HepG2 (cell line): Measurements from ENCODE around the gene ROBO3. TPM values are rescaled to one million over a fixed set of nuclear protein-coding genes. Genes with fewer than 3 reads are reported as not detected.

ENCODE experiments used
- ATAC-seq: fragments of 200-7000 bp; cut with Tn5 transposase; 3 replicates; pipeline ENCODE4 v1.9.1; 2020; ENCODE audit warnings: mild to moderate bottlenecking, moderate library complexity
- BruUV-seq: library from RNA; stranded (reverse); fragments of 400-500 nt; replicated peaks from 2 replicates; lab custom pipeline; 2021; lab: Mats Ljungman, UMichigan
- CTCF ChIA-PET: fragments of 300-600 bp; formaldehyde crosslinking; extraction: SDS; loops from one replicate; lab custom pipeline; 2021; ENCODE audit warnings: low total read pairs, inconsistent platforms, low intra/inter-chr PET ratio; lab: Yijun Ruan, JAX
- POLR2A ChIA-PET: fragments of 350-600 bp; sonication (Branson Sonifier 250); formaldehyde crosslinking; loops from one replicate; lab custom pipeline; 2020; ENCODE audit warnings: antibody characterized with exemption, inconsistent platforms; lab: Yijun Ruan, JAX
- DNase-seq: peaks from one replicate; pipeline ENCODE4 v3.0.0-alpha.2; 2015; ENCODE audit warnings: low spot score
- FAIRE-seq: peaks from 3 replicates; lab custom pipeline; 2011; peaks lifted over from hg19 to GRCh38; lab: Jason Lieb, UNC
- H2AFZ ChIP-seq: one replicate; pipeline ENCODE4 v1.6.1; 2011; ENCODE audit warnings: low read length, inconsistent platforms
- H3K27ac ChIP-seq: fragments of 300-600 bp; 3 replicates; pipeline ENCODE4 v1.8.0; 2011; ENCODE audit warnings: mixed run types, mild to moderate bottlenecking, mixed read lengths, low read length, inconsistent platforms; ENCODE audit not compliant: insufficient read depth; ENCODE audit errors: extremely low read length
- H3K27me3 ChIP-seq, 2 experiments: fragments of 200-600 bp in 1 of 2; 2 replicates in 1 of 2; 3 replicates in 1 of 2; pipeline versions ENCODE4 v1.6.0 to v1.8.0; 2011; ENCODE audit warnings: low read length in 2 of 2, mild to moderate bottlenecking in 2 of 2, moderate library complexity in 2 of 2, inconsistent platforms in 1 of 2; ENCODE audit not compliant: insufficient read depth in 2 of 2, control insufficient read depth in 1 of 2
- H3K36me3 ChIP-seq, 2 experiments: fragments of 200-600 bp in 1 of 2; replicated peaks in 1 of 2; 2 replicates in 1 of 2; 3 replicates in 1 of 2; pipeline versions ENCODE4 v1.5.1 to v1.8.0; 2011; ENCODE audit warnings: low read length in 2 of 2, inconsistent platforms in 1 of 2; ENCODE audit not compliant: insufficient read depth in 2 of 2, control insufficient read depth in 1 of 2
- H3K4me1 ChIP-seq: 2 replicates; pipeline ENCODE4 v1.5.1; 2012; ENCODE audit warnings: low read length, inconsistent platforms; ENCODE audit not compliant: insufficient read depth
- H3K4me2 ChIP-seq: 2 replicates; pipeline ENCODE4 v1.6.0; 2011; ENCODE audit warnings: low read depth, low read length, inconsistent platforms
- H3K4me3 ChIP-seq, 3 experiments: fragments of 200-600 bp in 1 of 3; sonication (generic), shearing (Covaris generic) in 1 of 3; replicated peaks in 1 of 3; 2 replicates each; pipeline ENCODE4 v1.5.1; 2011 to 2016; ENCODE audit warnings: low read length in 3 of 3, inconsistent platforms in 2 of 3, low read depth in 2 of 3, mild to moderate bottlenecking in 2 of 3, control low read depth in 1 of 3, mixed read lengths in 1 of 3; ENCODE audit not compliant: insufficient read depth in 1 of 3
- H3K79me2 ChIP-seq: one replicate; pipeline ENCODE4 v1.6.1; 2011; ENCODE audit warnings: low read length, inconsistent platforms; ENCODE audit not compliant: insufficient read depth
- H3K9ac ChIP-seq: 2 replicates; pipeline ENCODE4 v1.6.0; 2011; ENCODE audit warnings: mild to moderate bottlenecking, low read depth, low read length, inconsistent platforms; ENCODE audit not compliant: insufficient read depth
- H3K9me3 ChIP-seq: 2 replicates; pipeline ENCODE4 v1.5.1; 2012; ENCODE audit warnings: mild to moderate bottlenecking, low read length
- H4K20me1 ChIP-seq: 2 replicates; pipeline ENCODE4 v1.6.0; 2011; ENCODE audit warnings: inconsistent platforms, mild to moderate bottlenecking, low read length, moderate library complexity; ENCODE audit not compliant: insufficient read depth
- ARNTL ChIP-seq: sonication (generic); formaldehyde crosslinking; IDR thresholded peaks from 2 replicates; pipeline ENCODE4 v1.4.0; 2020; ENCODE audit warnings: mild to moderate bottlenecking, missing genetic modification reagents
- ATAD3A ChIP-seq: sonication (generic); formaldehyde crosslinking; IDR thresholded peaks from 2 replicates; pipeline ENCODE4 v1.4.0; 2020; ENCODE audit warnings: missing genetic modification reagents
- FOXK2 ChIP-seq: fragments of 450-650 bp; IDR thresholded peaks from 2 replicates; pipeline ENCODE4 v1.6.1; 2016
- NRL ChIP-seq: sonication (generic); formaldehyde crosslinking; IDR thresholded peaks from 2 replicates; pipeline ENCODE4 v1.5.0; 2020; ENCODE audit warnings: missing genetic modification reagents, mild to moderate bottlenecking, moderate library complexity, borderline replicate concordance
- POLR2AphosphoS5 ChIP-seq: IDR thresholded peaks from 2 replicates; pipeline ENCODE4 v1.6.1; 2012; ENCODE audit warnings: low read depth, low read length
- RBFOX2 ChIP-seq: fragments of 200-400 bp; formaldehyde crosslinking; IDR thresholded peaks from 2 replicates; pipeline ENCODE4 v1.6.1; 2017; ENCODE audit warnings: low read depth, mild to moderate bottlenecking, low read length
- RFX3 ChIP-seq: IDR thresholded peaks from 2 replicates; pipeline ENCODE4 v1.6.1; 2016; ENCODE audit warnings: missing biosample characterization, missing genetic modification reagents
- ZNF260 ChIP-seq: sonication (generic); formaldehyde crosslinking; IDR thresholded peaks from 2 replicates; pipeline ENCODE4 v1.4.0; 2020; ENCODE audit warnings: missing genetic modification reagents, low read depth, mild to moderate bottlenecking, borderline replicate concordance
- ZNF296 ChIP-seq: sonication (generic); formaldehyde crosslinking; conservative IDR thresholded peaks from 2 replicates; pipeline ENCODE4 v1.5.0; 2020; ENCODE audit warnings: mild to moderate bottlenecking, missing genetic modification reagents
- ZNF367 ChIP-seq: sonication (generic); formaldehyde crosslinking; IDR thresholded peaks from 2 replicates; pipeline ENCODE4 v1.4.0; 2020; ENCODE audit warnings: missing genetic modification reagents, borderline replicate concordance
- ZNF552 ChIP-seq: sonication (generic); formaldehyde crosslinking; IDR thresholded peaks from 2 replicates; pipeline ENCODE4 v1.9.0; 2022; ENCODE audit warnings: missing genetic modification reagents, mild to moderate bottlenecking, borderline replicate concordance
- ZNF616 ChIP-seq: sonication (generic); formaldehyde crosslinking; IDR thresholded peaks from 2 replicates; pipeline ENCODE4 v1.5.0; 2020; ENCODE audit warnings: low read depth, mild to moderate bottlenecking, missing genetic modification reagents
- ZNF670 ChIP-seq: sonication (generic); formaldehyde crosslinking; IDR thresholded peaks from 2 replicates; pipeline ENCODE4 v1.8.0; 2022; ENCODE audit warnings: mild to moderate bottlenecking, missing genetic modification reagents, borderline replicate concordance
- ZNF775 ChIP-seq: sonication (generic); formaldehyde crosslinking; IDR thresholded peaks from 2 replicates; pipeline ENCODE4 v1.4.0; 2020; ENCODE audit warnings: missing genetic modification reagents, mild to moderate bottlenecking, moderate library complexity, borderline replicate concordance
- WGBS: methylation state at CpG from one replicate; pipeline ENCODE4 v1.1.6; 2017; ENCODE audit warnings: low lambda C conversion rate; 5-methylcytosine and 5-hydroxymethylcytosine counted together
- in situ Hi-C: cut with HindIII; loops from 2 replicates; pipeline ENCODE4 v1.10.0; 2017; ENCODE audit warnings: low pct_unique_long_range_greater_than_20kb; ENCODE audit not compliant: extremely low pct_ligation_motif_present
- intact Hi-C: fragments of 100-400 bp; cut with micrococcal nuclease; formaldehyde crosslinking; loops from one replicate; pipeline ENCODE4 v1.10.0; 2022; ENCODE audit not compliant: unreplicated experiment
- polyA plus RNA-seq, 8 experiments: library from polyadenylated mRNA; depleted of rRNA in 3 of 8; stranded (reverse) in 7 of 8; unstranded in 1 of 8; fragments of >200 nt; fragmentation: Illumina TruSeq in 4 of 8; extraction: Trizol in 4 of 8; gene quantifications; 2 replicates each; pipeline versions ENCODE4 v1.2.1 to v1.2.3, GENCODE V29; 2011 to 2016; ENCODE audit warnings: low read depth in 4 of 8, missing spikeins in 1 of 8, mixed read lengths in 1 of 8; ENCODE audit not compliant: insufficient read depth in 1 of 8
- total RNA-seq, 5 experiments: library from RNA; depleted of rRNA; stranded (reverse); fragments of >200 nt; fragmentation: Illumina TruSeq; extraction: Trizol; gene quantifications; 2 replicates each; pipeline ENCODE4 v1.2.3, GENCODE V29; 2016; ENCODE audit warnings: low read depth in 1 of 5
- TF ChIP-seq, protein P1 (sequence below): conservative IDR thresholded peaks from 2 replicates; pipeline ENCODE4 v1.6.1; 2018; ENCODE audit warnings: missing genetic modification reagents
- TF ChIP-seq, protein P2 (sequence below): sonication (generic); formaldehyde crosslinking; IDR thresholded peaks from 2 replicates; pipeline ENCODE4 v1.8.0; 2022; ENCODE audit warnings: mild to moderate bottlenecking, missing genetic modification reagents, moderate library complexity
- TF ChIP-seq, protein P3 (sequence below): sonication (generic); formaldehyde crosslinking; IDR thresholded peaks from 2 replicates; pipeline ENCODE4 v1.8.0; 2022; ENCODE audit warnings: low read depth, missing genetic modification reagents

Gene ROBO3
- total and polyA plus RNA-seq, 2 of the 13 experiments (the other 11 are each of a cell fraction or from before 2014, with no cell fraction given): 0.07 to 2.4 TPM

DNA sequence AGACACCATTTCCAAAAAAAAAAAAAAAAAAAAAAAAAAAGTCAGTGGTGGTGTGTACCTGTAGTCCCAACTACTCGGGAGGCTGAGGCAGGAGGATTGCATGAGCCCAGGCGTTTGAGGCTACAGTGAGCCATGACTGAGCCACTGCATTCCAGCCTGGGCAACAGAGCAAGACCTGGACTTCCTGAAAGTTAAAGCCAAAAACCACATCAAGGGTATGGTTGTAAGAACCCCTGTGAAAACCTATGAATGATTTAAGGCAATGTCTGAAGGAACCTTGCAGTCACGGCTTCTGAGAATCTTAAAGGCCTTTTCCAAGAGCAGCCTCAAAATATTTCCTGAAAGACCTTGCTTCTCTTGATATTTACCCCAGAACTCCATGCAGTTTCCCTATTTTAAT, 34.5 kb upstream of the ROBO3 start:
- ChIA-PET CTCF (no interaction called here), POLR2A (no interaction called here)
- DNase-seq: no peak
- no peaks in the 10 kb centered on the region for H4K20me1 ChIP-seq
- H2AFZ ChIP-seq: no peak overlapping the region
- no peak for FAIRE-seq
- no peaks in the 10 kb centered on the region for H3K79me2 ChIP-seq
- H3K27ac ChIP-seq: no peak overlapping the region
- in situ Hi-C loops (no loop called here), intact Hi-C loops (no loop called here)
- no peak for ATAC-seq
- H3K4me3 ChIP-seq: no peak overlapping the region
- no TSS peak for BruUV-seq
- H3K4me2 ChIP-seq: no peak overlapping the region
- no peak overlapping the region for H3K9ac ChIP-seq
- peaks cover 0 to 15% of the 10 kb centered on the region in 2 experiments; a peak in 3 of 5 replicates for H3K27me3 ChIP-seq
- WGBS: 9% methylated on average over 3 of the region's 3 CpGs
- no peaks in the 10 kb centered on the region for H3K9me3 ChIP-seq
- no peak for TF ChIP-seq ZNF260 (CRISPR knock-in tag)
- no peak for TF ChIP-seq RFX3 (CRISPR knock-in tag)
- no peak for TF ChIP-seq ZNF616 (CRISPR knock-in tag)
- TF ChIP-seq ZNF367 (CRISPR knock-in tag): no peak
- no peaks in the 10 kb centered on the region for H3K4me1 ChIP-seq
- H3K36me3 ChIP-seq: no peaks in the 10 kb centered on the region

DNA sequence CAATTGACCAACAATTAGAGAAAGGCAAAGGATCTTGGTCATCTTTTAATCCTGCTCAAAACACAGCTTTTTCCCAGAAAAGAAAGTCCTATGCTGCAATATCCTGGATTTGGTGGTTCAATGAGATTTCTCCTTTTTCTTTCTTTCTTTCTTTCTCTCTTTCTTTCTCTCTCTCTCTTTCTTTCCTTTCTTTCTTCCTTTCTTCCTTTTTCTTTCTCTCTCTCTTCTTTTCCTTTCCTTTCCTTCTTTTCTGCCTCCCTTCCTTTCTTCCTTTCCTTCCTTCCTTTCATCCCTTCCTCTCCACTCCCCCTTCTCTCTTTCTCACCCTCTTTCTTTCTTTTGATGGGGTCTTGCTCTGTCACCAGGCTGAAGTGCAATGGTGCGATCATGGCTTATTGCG, 33.3 kb upstream of the ROBO3 start:
- intact Hi-C loops (no loop called here), in situ Hi-C loops (no loop called here)
- Histone ChIP-seq H2AFZ (no peak overlapping the region), H3K79me2 (no peaks in the 10 kb centered on the region), H3K4me3 (no peak overlapping the region), H3K36me3 (no peaks in the 10 kb centered on the region), H3K9me3 (no peaks in the 10 kb centered on the region), H3K4me1 (peaks cover 6% of the 10 kb centered on the region), H3K4me2 (no peak overlapping the region), H4K20me1 (no peaks in the 10 kb centered on the region), H3K9ac (no peak overlapping the region), H3K27me3 (peaks cover 0 to 15% of the 10 kb centered on the region in 2 experiments; a peak in 3 of 5 replicates), H3K27ac (no peak overlapping the region)
- FAIRE-seq (no peak), DNase-seq (no peak), ATAC-seq (no peak)
- ChIA-PET CTCF (no interaction called here), POLR2A (no interaction called here)
- BruUV-seq: no TSS peak
- WGBS: 50% methylated on average over 2 of the region's 2 CpGs
- TF ChIP-seq, protein P1, sequence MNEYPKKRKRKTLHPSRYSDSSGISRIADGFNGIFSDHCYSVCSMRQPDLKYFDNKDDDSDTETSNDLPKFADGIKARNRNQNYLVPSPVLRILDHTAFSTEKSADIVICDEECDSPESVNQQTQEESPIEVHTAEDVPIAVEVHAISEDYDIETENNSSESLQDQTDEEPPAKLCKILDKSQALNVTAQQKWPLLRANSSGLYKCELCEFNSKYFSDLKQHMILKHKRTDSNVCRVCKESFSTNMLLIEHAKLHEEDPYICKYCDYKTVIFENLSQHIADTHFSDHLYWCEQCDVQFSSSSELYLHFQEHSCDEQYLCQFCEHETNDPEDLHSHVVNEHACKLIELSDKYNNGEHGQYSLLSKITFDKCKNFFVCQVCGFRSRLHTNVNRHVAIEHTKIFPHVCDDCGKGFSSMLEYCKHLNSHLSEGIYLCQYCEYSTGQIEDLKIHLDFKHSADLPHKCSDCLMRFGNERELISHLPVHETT (CRISPR knock-in tag): no peak
- no peak for TF ChIP-seq ZNF775 (CRISPR knock-in tag)
- TF ChIP-seq FOXK2: no peak
- TF ChIP-seq ATAD3A (CRISPR knock-in tag): no peak
- TF ChIP-seq POLR2AphosphoS5: no peak
- TF ChIP-seq ARNTL (CRISPR knock-in tag): no peak
- no peak for TF ChIP-seq NRL (CRISPR knock-in tag)
- no peak for TF ChIP-seq ZNF670 (CRISPR knock-in tag)
- TF ChIP-seq, protein P2, sequence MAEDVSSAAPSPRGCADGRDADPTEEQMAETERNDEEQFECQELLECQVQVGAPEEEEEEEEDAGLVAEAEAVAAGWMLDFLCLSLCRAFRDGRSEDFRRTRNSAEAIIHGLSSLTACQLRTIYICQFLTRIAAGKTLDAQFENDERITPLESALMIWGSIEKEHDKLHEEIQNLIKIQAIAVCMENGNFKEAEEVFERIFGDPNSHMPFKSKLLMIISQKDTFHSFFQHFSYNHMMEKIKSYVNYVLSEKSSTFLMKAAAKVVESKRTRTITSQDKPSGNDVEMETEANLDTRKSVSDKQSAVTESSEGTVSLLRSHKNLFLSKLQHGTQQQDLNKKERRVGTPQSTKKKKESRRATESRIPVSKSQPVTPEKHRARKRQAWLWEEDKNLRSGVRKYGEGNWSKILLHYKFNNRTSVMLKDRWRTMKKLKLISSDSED (CRISPR knock-in tag): no peak
- TF ChIP-seq ZNF552 (CRISPR knock-in tag): no peak
- no peak for TF ChIP-seq ZNF296
- TF ChIP-seq RBFOX2: no peak
- TF ChIP-seq, protein P3, sequence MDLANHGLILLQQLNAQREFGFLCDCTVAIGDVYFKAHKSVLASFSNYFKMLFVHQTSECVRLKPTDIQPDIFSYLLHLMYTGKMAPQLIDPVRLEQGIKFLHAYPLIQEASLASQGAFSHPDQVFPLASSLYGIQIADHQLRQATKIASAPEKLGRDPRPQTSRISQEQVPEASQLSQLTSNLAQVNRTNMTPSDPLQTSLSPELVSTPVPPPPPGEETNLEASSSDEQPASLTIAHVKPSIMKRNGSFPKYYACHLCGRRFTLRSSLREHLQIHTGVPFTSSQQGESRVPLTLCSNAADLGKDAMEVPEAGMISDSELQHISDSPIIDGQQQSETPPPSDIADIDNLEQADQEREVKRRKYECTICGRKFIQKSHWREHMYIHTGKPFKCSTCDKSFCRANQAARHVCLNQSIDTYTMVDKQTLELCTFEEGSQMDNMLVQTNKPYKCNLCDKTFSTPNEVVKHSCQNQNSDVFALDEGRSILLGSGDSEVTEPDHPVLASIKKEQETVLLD (CRISPR knock-in tag): no peak
